HG03378 (cell line): ENCODE results near the gene POFUT2.
"Not testable (repeated sequence)": the region's sequence is repeated elsewhere in the genome, so short reads cannot be mapped to it uniquely, and the experiment has no call there.

ENCODE experiments used
- ATAC-seq: cut with Tn5 transposase; IDR thresholded peaks from one replicate; pipeline ENCODE4 v1.9.1; 2021; ENCODE audit warnings: mild to moderate bottlenecking, moderate library complexity; ENCODE audit not compliant: unreplicated experiment

POFUT2 gene

DNA sequence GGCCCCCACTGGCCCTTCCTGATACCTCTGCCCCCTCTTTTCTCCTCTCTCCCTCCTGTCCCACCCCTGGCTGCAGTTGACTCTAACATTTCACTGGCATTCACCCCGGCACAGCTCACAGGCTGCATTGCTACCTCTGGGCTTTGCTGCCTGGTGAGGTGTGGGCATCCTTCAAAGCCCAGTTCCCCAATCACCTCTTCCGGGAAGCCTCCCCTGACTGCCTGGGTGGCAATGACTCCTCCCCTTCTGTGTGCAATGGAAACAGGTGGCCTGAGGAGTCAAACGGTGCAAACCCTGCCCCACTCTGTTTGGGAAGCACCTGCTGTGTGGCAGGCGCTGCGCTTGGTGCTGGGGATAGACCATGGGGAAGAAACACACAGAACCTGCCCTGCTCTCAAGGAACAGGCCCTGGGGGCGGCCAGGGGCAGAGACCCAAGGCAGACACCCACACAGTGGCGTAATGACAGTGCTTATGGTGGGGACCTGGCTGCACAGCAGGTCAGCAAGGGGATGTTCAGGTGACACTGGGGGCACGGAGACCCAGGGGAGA, 39.3 kb upstream of the POFUT2 start:
- no peak for ATAC-seq

DNA sequence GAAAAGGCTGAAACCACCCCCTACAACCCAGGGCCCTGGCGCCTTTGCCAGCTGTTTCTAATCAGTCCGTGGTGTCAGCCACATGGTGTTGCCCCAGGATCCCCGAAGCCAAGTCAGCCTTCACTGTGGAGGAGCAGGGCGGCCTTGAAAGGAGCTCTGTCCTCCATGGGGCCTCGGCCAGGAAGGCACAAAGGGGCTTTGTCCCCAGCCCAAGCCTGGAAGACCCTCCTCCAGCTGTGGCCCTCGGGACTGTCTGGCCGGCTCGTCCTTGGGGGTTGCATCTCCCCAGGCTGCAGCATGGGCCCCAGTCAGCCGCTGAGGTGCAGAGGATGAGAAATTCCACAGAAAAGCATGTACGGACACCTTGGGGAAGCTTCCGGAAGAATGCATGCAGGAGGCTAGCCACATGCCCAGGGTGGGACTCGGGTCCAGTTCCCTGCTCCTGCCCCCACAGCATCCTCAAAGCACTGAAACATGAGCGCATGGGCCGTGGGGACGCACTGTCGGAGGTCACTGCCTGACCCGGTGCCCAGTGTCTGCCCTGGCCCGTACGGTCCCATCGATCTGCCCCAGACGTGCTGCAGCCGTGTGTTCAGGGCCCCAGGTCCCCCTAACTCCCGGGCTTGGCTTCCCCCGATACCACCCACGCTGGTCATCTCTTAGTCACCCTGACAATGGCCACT, 38.6 kb upstream of the POFUT2 start:
- no peak for ATAC-seq

DNA sequence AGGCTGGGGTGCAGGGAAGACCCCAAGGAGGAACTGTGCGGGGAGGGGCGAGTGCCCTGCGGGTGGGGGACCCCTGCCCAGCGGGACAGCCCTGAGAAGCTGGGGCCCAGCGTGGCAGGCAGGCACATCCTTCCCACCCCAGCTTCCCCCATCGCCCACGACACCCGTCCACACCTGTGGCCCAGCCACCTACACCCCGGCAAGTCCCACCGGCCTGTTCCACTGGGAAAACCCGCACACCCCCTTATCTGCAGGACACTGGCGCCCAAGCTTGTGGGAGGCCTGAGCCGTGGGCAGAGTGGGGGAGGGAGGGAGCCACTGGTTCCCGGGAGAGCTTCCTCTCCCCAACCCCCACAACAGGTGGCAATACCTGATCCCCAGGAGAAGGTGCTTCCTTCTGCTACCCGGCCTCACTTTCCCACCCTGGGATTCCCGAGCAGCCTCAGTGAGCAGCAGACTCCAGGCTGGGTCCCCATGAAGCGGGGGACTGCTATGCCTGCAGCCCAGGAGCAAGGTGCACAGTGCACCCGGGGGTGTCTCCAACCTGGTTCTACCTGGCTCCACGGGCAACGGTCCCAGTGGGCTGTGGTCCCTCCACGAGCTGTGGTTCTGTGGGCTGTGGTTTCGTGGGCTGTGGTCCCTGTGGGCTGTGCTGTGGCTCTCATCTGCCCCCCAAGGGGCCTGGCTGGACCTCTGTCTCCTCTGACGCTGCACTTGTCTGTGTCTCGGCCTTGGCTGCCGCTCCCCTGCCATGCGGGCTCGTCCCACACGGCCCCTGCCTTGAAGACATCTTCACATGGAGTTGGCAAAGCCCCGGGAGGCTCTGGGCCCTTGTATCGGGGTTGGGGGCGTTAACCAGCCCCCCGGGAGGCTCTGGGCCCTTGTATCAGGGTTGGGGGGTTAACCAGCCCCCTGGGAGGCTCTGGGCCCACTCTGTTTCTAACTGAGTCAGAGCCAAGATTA, 37.8 kb upstream of the POFUT2 start:
- ATAC-seq: no peak

DNA sequence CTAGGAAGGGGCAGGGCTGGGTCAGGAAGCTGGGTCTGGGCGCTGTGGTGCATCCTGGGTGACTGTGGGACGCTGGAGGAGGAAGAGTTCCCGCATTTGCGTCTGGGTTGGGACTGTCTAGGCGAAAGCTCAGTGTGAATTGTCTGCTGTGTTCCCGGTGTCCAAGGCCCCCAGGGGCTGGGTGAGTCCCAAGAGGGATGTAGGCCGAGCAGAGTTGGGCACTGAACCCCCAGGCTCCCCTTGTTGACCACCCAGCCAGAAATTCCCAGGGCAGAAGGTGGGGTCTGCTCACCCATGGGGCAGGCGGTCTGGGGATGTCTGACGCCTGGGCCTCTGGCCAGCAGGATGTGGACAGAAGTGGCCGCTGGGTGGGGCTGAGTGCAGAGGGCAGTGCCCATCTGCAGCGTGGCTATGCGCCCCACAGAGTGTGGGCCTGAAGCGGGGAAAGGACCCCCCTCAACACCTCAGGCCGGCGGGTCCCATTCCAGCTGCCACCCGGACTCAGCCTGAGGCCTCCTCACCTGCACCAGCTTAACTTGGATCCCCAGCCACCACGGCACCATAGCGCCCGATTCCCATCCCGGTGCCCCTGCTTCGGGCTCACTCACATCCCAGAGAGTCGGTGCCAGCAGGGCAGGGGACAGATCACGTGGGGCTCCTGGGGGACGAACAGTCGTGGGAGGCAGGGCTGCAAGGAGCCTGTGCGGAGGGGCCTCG, 37.0 kb upstream of the POFUT2 start:
- no peak for ATAC-seq

DNA sequence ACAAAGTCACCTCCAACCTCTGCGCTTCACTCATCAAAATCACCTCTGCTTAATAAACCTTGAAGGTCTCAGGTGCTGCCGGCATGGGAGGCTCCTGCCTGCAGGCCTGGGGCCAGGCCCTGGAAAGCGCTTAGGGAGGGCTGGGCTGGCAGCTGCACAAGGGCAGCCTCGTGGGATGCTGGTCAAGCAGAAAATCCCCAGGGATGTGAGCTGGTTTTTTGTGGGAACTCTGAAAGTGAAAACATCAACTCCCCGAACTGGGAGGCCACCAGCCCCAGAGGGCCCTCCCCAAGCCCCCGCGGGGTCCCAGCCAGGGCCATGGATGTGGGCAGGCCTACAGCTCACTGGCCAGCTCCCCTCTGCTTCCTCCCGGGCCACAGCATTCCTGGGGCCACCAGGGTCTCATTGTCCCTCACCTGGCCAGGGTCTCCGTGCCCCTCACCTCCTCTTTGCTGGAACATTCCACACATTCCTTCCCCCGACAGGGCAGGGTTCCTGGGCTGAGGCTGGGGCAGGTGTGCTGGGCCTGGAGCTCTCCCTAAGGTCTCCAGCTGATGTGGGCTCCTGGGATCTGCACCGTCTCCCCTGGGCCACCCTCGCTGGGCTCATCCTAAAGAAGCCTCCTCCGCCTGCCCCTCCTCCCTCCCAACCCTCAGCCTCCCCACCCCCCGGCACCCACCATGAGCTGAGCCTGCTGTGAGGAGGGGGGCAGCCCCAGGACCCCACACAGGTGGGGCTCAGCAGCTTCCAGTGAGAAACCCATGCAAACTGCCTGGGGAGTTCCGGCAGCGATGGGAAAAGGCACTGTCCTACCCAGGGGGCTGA, 36.0 kb upstream of the POFUT2 start:
- no peak for ATAC-seq

DNA sequence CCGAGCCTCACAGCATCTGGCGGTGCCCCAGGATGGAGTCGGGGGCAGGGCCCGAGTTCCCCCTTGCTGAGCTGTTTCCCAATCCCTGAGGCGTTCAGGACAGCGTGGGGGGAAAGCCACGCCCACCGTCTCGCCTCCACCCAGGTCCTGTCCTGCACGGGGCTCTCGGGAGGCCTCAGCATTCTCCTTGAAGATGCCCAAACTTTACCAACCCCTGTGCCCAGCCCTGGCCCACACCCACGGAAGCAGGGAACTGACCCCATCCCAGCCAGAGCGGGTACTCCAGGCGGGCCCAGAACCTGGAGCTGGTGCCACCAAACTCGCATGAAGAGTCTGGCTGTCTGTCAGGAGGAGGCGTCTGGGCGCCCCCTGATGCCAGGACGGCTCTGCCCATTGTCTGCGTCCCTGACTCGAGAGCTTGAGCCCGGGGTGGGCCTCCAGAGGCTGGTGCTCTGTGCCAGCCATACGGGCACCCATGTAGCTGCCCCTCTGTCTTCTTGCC, 35.3 kb upstream of the POFUT2 start:
- no peak for ATAC-seq

DNA sequence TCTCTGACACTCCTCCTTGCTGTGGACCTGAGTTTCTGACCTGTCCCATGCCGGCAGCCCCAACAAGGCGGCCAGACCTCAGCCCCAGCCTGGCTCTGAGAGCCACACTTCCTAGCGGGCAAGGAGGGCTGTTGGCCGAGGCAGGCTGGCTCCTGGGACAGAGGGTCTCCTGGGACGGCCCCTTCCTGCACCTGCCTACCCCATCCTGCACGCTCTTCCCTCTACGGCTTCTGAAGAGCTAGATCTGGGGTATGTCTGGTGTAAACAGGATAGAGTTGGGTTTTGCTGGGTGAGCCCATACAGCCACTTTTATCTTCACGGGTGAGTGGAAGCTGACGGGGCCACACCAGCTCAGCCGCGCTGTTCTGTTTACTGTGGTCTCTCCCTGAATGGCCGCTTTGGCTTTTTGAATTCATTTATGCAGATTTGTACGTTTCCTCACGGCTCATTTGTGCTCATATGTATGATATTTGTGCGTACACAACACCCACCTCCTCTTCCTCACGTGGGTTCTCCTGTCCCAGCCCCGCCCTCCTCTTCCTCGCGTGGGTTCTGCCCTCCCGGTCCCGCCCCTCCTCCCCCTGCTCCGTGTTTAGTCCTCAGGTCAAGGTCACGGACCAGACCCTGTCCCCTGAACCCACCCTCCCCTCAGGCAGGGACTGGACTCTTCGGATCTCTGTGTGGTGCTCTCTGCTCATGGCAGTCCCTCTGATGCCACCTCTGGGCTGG, 34.7 kb upstream of the POFUT2 start:
- no peak for ATAC-seq

DNA sequence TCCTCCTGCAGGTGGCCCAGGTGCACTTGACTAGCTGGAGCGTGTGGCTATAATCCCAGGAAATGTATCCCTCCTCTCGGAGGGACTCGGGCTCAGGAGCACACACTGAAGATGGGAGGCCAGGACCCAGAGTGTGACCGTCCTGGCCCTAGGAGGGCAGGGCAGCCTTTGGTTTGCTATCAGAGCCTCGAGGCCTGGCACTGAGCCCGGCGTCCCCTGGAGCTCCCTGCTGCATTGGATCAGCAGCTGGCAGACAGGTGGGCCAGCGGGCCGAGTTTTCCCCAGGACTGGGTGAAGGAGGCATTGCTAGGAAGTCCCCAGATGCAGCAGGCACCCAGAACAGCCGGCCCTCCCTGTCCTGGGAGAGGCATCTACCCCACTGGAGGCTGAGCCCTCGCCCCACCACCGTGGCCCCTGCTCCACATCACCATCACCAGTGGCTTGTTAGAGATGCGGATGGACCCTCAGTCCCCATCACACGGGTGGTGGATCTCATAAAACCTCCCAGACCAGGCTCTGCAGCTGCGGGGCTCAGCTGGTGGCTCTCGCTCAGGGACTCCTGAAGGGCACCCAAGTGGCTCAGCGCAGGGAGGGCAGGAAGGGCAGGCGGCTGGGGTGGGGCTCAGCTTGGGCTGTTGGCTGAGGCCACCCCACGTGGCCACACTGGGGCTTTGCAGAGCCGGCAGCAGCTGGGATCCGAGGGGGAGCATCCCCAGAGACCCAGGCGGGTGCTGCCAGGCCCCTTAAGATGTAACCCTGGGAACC, 32.7 kb upstream of the POFUT2 start:
- no peak for ATAC-seq

DNA sequence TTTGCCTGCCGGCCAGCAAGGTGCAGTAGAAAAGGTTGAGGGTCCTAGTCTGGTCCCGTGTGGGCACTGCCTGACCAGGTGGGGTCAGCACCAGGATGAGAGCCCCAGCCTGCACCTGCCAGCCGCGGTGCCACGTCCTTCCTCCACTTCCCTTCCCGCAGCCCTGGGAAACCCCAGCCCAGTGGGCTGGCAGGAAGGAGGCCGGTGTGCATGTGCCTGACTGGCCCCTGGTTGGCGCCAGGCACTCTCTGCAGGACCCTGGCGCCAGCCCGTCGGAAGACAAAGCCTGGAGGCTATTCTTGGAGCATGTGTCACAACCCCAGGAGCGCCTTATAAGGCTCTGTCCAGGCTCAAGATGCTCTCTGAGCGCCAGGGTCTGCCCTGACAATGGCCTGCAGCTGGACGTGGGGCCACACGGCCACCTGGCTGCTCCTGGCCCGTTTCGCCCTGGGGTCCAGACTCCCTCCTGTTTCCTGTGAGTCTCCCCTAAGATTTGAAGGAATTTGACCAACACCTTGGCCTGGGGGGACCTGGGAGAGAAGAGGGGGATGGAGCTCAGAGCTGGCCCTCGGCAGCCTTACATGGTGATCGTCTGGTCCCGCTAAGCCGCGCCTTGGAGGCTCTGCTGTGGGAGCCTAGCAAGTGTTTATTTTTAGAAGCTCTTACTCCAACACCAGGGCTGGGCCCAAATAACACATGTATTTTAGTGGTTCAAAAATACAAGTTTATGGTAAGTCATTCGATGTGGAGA, 31.9 kb upstream of the POFUT2 start:
- no peak for ATAC-seq

DNA sequence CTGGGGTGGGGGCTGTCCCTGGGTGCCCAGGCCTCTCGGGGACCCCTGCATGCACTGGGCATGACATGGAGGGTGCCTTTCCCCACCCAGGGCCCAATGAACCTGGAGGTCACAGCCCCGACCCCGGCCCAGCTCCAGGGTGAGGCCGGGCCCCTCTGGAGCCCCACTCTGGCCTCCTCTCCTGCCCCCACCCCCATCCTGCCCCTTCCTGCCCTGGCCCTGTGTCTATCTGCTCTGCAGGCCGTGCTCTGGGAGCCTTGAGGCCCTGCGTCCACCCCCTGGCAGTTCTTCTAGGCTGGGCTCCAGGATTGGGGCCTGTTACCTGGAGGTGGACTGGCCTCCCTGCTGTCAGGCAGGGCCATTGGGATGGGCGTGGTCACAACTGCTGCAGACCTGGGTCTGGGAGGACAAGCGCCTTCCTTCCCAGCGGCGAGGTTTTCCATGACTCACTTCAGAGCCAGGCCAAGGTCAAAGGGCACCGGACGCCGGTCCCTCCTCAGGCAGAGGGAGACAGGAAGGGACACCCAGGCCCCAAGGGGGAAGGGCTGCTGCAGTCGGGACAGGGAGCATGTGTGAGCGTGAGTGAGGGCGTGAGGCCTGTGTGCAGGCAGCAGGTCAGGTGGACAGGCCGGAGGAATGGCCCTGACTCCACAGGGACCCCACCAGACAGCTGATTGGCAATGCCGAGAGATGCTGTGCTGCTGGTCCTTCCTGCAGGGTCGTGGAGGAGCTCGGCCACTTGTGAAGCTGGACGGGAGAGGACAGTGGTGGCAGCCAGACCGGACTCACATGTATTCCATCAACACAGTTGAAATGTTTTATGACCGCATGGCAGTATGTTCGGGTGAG, 31.1 kb upstream of the POFUT2 start:
- ATAC-seq: no peak

DNA sequence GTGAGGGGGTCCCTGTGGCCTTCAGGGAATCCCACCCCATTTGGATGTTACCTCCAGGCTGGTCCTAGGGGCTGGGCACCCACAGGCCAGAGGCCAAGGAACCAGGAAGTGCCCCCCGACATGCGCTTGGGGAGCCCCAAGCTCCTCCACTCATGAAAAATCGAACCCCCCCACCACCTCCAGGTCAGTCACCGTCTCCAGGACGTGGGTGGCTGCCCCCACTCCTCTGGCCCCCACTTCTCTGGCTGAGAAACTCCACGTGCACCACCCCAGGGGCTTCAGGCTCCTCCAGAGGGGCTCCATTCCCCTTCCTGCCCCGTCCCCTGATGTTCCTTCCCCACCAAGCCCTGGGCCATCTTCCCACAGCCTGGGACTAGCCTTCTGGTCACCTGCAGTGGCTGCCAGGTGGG, 30.5 kb upstream of the POFUT2 start:
- no peak for ATAC-seq

DNA sequence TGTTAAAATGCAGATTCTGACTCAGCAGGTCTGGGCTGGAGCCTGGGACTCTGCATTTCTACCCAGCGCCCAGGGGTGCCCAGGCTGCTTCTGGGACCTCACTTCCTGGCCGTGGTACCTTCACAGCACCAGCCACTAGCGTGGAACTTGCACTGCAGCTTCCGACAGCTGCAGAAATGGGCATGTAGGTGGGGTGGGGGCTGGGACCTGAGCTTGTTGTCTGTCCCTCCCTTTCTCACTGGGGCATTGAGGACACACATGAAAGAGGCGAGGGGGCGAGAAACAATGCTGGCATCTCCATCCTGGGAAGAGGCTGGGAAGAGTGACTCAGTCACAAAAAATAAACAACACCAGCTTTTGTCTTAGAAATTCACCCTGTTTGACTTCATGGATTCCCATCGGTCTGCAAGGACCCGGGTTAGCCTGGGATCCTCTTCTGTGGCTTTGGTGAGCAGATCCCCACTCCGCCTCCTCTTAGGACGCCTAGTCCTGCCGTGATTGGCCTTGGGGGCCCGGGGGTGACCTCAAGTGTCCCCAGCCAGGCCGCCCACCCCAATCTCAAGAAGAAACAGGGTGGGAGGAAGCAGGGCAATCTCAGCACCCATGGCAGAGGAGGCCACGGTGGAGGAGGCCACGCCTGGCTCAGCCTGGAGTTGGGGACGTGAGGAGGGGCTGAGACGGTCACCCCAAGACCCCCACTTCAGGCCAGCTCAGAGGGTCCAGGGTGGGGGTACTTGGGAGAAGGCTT, 29.9 kb upstream of the POFUT2 start:
- ATAC-seq: no peak

DNA sequence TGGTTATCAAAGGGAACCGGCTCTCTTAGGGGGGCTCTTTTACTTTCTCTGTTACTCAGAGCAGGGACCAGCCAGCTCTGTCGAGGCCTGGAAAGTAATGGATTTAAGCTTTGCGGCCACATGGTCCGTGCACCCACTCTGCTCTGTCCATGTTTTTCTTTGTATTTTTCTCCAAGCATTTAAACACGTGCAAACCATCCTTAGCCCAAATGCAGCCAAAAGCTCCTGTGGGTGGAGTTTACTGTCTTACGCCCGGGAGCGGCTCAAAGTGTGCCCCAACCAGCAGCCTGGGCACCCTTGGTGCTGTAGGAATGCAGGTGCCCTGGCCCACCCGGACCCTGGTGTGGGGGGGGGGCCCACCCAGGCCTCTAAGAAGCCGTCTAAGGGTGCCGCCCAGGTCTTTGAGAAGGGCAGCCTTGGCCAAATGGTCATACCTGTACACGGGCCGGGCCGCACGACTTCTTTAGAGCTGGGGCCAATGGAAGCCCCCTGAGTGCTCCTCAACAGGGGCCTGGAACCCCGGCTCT, 29.2 kb upstream of the POFUT2 start:
- no peak for ATAC-seq

DNA sequence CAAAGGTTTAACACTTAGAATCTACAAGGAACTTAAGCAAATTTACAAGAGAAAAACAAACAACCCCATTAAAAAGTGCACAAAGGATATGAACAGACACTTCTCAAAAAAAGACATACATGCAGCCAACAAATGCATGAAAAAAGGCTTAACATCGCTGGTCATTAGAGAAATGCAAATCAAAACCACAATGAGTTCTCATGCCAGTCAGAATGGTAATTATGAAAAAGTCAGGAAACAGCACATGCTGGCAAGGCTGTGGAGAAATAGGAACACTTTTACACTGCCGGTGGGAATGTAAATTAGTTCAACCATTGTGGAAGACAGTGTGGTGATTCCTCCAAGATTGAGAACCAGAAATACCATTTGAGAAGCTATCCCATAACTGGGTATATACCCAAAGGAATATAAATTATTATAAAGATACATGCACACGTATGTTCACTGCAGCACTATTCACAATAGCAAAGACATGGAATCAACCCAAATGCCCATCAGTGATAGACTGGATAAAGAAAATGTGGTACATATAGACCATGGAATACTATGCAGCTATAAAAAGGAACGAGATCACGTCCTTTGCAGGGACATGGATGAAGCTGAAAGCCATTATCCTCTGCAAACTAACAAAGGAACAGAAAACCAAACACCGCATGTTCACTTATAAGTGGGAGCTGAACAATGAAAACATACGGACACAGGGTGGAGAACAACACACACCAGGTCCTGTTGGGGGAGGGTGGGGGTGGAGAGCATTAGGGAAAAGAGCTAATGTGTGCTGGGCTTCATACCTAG, 28.2 kb upstream of the POFUT2 start:
- ATAC-seq: not testable (repeated sequence)

DNA sequence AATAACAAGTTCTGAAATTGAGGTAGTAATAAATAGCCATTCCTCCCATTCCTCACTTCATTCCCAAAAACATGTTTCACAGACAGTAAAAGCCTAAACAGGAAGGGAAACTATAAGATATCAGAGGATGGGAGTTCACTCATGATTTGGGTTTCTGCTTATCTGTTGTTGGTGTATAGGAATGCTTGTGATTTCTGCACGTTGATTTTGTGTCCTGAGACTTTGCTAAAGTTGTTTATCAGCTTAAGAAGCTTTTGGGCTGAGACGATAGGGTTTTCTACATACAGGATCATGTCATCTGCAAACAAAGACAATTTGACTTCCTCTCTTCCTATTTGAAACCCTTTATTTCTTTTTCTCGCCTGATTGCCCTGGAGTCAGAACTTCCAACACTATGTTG, 26.0 kb upstream of the POFUT2 start:
- ATAC-seq: no peak
